ENCODE data around the gene TCF21.
"Not testable (repeated sequence)": the region's sequence is repeated elsewhere in the genome, so short reads cannot be mapped to it uniquely, and the experiment has no call there.

TCF21 gene

GRCh38 chr6:133923938-133924593 lies 35.2 kb downstream of the TCF21 start:
- peak; percentile 63 to 74 for DNase-seq

GRCh38 chr6:133931221-133931620 lies 42.3 kb downstream of the TCF21 start:
- not testable (repeated sequence) for DNase-seq

GRCh38 chr6:133936352-133936751 lies 47.4 kb downstream of the TCF21 start:
- DNase-seq: not testable (repeated sequence)

DNA sequence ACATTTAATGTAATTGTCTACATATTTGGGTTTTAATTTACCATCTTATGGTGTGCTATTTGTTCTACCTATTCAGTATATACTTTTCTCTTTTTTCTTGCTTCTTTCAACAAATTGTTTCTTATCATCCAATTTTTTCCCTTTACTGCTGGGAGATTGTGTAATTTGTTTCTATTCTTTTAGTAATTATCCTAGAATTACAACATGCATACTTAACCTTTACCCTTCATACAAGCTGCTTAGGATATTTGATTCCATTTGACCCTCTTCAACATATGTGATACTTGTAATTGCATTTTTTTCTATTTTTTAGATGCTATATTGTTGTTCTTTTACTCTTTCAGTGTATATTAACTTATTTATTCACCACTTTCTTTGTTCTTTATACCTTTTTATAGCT lies 49.0 kb downstream of the TCF21 start:
- DNase-seq: no peak

- DNase-seq: no peak
Measured at GRCh38 chr6:133938533-133938932, 49.6 kb downstream of the TCF21 start.

DNA sequence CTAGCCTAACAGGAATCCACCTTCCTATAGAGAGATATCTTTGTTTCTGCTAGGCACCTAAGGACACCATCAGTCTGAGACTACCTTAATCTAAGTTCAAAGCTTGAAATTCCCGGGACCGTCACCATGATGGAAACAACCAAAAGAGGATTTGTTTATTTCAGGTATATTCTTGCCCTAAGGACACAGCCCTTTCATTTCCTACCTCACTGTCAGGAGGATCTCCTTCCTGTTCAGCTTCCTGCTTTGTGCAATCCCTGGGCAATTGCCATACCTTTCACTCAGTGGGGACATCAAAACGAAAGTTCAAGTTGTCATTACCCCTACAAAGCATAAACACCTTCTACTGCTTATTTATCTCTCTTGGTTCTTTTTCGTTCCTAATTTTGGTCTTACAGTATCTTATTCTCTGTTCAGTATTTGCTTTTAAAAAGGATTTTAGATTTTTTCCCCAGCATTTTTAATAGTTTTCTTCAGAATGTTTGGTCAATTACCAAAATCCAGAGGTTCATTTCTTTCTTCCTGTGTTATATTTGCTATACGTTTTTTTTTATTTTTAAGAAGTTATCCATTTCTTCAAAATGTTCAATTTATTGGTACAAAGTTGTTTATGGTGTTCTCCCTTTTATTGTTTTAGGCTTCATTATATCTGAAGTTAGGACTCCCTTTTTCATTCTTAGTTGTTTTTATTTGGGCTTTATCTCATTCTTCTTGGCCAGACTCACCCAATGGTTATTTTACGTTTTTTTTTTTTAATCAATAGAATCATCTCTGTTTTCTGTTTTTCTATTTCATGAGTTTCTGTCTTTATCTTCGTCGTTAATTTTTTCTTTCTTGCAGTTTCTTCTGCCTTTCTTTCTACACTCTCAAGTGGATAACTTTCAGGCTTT lies 51.1 kb downstream of the TCF21 start:
- no peak for DNase-seq
